ENCODE measurements around the gene FAM168A.

DNA sequence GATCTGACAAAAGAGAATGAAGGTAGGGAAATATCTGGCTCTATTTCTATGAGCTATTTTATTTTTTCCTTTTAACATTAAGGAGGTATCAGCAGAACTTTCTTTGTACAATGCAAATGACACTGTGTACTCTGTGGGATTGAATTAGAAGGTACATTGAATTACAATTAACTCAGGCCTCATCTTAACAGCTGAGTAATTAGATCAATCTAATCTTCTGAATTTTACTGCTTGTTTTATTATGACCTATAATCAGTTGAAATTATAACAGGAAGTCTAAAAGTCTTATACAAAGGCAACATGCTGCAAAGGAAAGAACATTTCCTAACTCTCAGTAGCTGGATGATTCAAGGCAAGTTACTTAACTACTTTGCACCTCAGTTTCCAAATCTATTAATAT, 151.9 kb downstream of the FAM168A start:
- TF ChIP-seq EZH2phosphoT487 (IDR thresholded peaks at IDR 0.05; ENCODE audit: borderline replicate concordance, low read length) = no peak
- TF ChIP-seq, protein P1, sequence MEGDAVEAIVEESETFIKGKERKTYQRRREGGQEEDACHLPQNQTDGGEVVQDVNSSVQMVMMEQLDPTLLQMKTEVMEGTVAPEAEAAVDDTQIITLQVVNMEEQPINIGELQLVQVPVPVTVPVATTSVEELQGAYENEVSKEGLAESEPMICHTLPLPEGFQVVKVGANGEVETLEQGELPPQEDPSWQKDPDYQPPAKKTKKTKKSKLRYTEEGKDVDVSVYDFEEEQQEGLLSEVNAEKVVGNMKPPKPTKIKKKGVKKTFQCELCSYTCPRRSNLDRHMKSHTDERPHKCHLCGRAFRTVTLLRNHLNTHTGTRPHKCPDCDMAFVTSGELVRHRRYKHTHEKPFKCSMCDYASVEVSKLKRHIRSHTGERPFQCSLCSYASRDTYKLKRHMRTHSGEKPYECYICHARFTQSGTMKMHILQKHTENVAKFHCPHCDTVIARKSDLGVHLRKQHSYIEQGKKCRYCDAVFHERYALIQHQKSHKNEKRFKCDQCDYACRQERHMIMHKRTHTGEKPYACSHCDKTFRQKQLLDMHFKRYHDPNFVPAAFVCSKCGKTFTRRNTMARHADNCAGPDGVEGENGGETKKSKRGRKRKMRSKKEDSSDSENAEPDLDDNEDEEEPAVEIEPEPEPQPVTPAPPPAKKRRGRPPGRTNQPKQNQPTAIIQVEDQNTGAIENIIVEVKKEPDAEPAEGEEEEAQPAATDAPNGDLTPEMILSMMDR (IDR thresholded peaks at IDR 0.05; ENCODE audit: low read depth, low read length, poor library complexity, severe bottlenecking) = no peak

Data from DOHH2 (cell line).